H1 (cell line): ENCODE data around the gene MAP2K5. TPM values are rescaled to one million over a fixed set of nuclear protein-coding genes. Genes with fewer than 3 reads are reported as not detected.

Experiments
- CTCF ChIA-PET: fragments of 300-600 bp; sonication (Branson Sonifier 250); formaldehyde crosslinking; loops from one replicate; lab custom pipeline; 2021; ENCODE audit not compliant: partially characterized antibody; lab: Charles Lee
- POLR2A ChIA-PET: fragments of 300-600 bp; sonication (Branson Sonifier 250); formaldehyde crosslinking; loops from one replicate; lab custom pipeline; 2021; ENCODE audit warnings: inconsistent platforms; ENCODE audit not compliant: partially characterized antibody; lab: Charles Lee
- DNase-seq, 2 experiments: peaks; one replicate each; pipeline versions ENCODE4 v3.0.0 to v3.0.0-alpha.2; 2010 to 2022; ENCODE audit warnings: low spot score in 2 of 2, low read depth in 1 of 2, mixed read lengths in 1 of 2
- FAIRE-seq: peaks from 2 replicates; lab custom pipeline; 2011; peaks lifted over from hg19 to GRCh38; lab: Jason Lieb, UNC
- H2AFZ ChIP-seq: 2 replicates; pipeline ENCODE4 v1.8.1; 2012; ENCODE audit warnings: low read length, inconsistent platforms
- H2AK5ac ChIP-seq: 2 replicates; pipeline ENCODE4 v1.6.1; 2013; ENCODE audit warnings: low read depth, low read length
- H2BK120ac ChIP-seq: replicated peaks from 2 replicates; pipeline ENCODE3; 2013; ENCODE audit warnings: low read depth, low read length, inconsistent platforms
- H2BK12ac ChIP-seq: 2 replicates; pipeline ENCODE4 v1.6.1; 2013; ENCODE audit warnings: low read depth, low read length
- H2BK15ac ChIP-seq: 2 replicates; pipeline ENCODE4 v1.6.1; 2013; ENCODE audit warnings: low read length
- H2BK20ac ChIP-seq: 2 replicates; pipeline ENCODE4 v1.6.1; 2013; ENCODE audit warnings: low read length
- H2BK5ac ChIP-seq: 2 replicates; pipeline ENCODE4 v1.6.1; 2013; ENCODE audit warnings: low read depth, low read length
- H3K14ac ChIP-seq: 2 replicates; pipeline ENCODE4 v1.6.1; 2013; ENCODE audit warnings: inconsistent platforms; ENCODE audit not compliant: insufficient read length
- H3K18ac ChIP-seq: 2 replicates; pipeline ENCODE4 v1.6.1; 2013; ENCODE audit warnings: low read length; ENCODE audit errors: extremely low read depth
- H3K23ac ChIP-seq: 2 replicates; pipeline ENCODE4 v1.6.1; 2013; ENCODE audit warnings: inconsistent platforms; ENCODE audit not compliant: insufficient read length
- H3K23me2 ChIP-seq: 2 replicates; pipeline ENCODE4 v1.6.1; 2013; ENCODE audit warnings: low read depth, low read length
- H3K27ac ChIP-seq: 2 replicates; pipeline ENCODE4 v1.6.1; 2011; ENCODE audit warnings: low read depth, low read length, inconsistent platforms
- H3K27me3 ChIP-seq, 4 experiments: replicated peaks in 1 of 4; 1 replicate in 1 of 4; 2 replicates in 3 of 4; pipeline versions ENCODE4 v1.6.1 to v1.8.1; 2011 to 2013; ENCODE audit warnings: low read length in 3 of 4, mild to moderate bottlenecking in 3 of 4, inconsistent platforms in 2 of 4, mixed read lengths in 2 of 4, moderate library complexity in 1 of 4; ENCODE audit not compliant: control insufficient read depth in 3 of 4, insufficient read depth in 3 of 4; ENCODE audit errors: extremely low read depth in 1 of 4
- H3K36me3 ChIP-seq, 4 experiments: 2 replicates each; pipeline versions ENCODE4 v1.6.1 to v1.8.1; 2011 to 2013; ENCODE audit warnings: mild to moderate bottlenecking in 4 of 4, low read length in 3 of 4, moderate library complexity in 2 of 4, control low read depth in 1 of 4, inconsistent platforms in 1 of 4; ENCODE audit not compliant: insufficient read depth in 4 of 4, control insufficient read depth in 2 of 4
- H3K4ac ChIP-seq: replicated peaks from 2 replicates; pipeline ENCODE3; 2013; ENCODE audit warnings: low read length, low read depth, mixed read lengths, inconsistent platforms; ENCODE audit not compliant: insufficient read length
- H3K4me1 ChIP-seq, 4 experiments: replicated peaks in 1 of 4; 1 replicate in 1 of 4; 2 replicates in 3 of 4; pipeline versions ENCODE4 v1.6.1 to v1.8.1; 2011 to 2013; ENCODE audit warnings: low read length in 3 of 4, inconsistent platforms in 2 of 4, mixed read lengths in 1 of 4; ENCODE audit not compliant: insufficient read depth in 4 of 4, control insufficient read depth in 3 of 4
- H3K4me2 ChIP-seq, 2 experiments: 2 replicates each; pipeline versions ENCODE4 v1.6.1 to v1.8.1; 2011 to 2013; ENCODE audit warnings: low read depth in 2 of 2, low read length in 2 of 2, control low read depth in 1 of 2, inconsistent platforms in 1 of 2, mild to moderate bottlenecking in 1 of 2; ENCODE audit not compliant: insufficient read depth in 1 of 2
- H3K4me3 ChIP-seq, 4 experiments: fragments of 200-600, 300-600 bp in 1 of 4; sonication (generic), shearing (Covaris generic), sonication (Bioruptor Twin) in 1 of 4; 2 replicates each; pipeline versions ENCODE4 v1.5.1 to v1.8.1; 2011 to 2016; ENCODE audit warnings: low read length in 4 of 4, low read depth in 3 of 4, control low read depth in 2 of 4, inconsistent platforms in 2 of 4, mild to moderate bottlenecking in 2 of 4, mixed read lengths in 1 of 4, moderate library complexity in 1 of 4; ENCODE audit not compliant: insufficient read depth in 2 of 4; ENCODE audit errors: extremely low read depth in 1 of 4
- H3K56ac ChIP-seq: replicated peaks from 2 replicates; pipeline ENCODE3; 2013; ENCODE audit warnings: low read depth, mild to moderate bottlenecking, mixed read lengths, low read length, inconsistent platforms; ENCODE audit not compliant: insufficient read length
- H3K79me1 ChIP-seq: 2 replicates; pipeline ENCODE4 v1.6.1; 2013; ENCODE audit warnings: low read depth, low read length, control low read depth
- H3K79me2 ChIP-seq, 2 experiments: 2 replicates each; pipeline versions ENCODE4 v1.6.1 to v1.8.1; 2012 to 2013; ENCODE audit warnings: low read length in 2 of 2, mild to moderate bottlenecking in 2 of 2, inconsistent platforms in 1 of 2; ENCODE audit not compliant: insufficient read depth in 2 of 2, control insufficient read depth in 1 of 2
- H3K9ac ChIP-seq, 4 experiments: replicated peaks in 1 of 4; 1 replicate in 1 of 4; 2 replicates in 3 of 4; pipeline versions ENCODE4 v1.6.1 to v1.8.1; 2011 to 2013; ENCODE audit warnings: low read depth in 3 of 4, low read length in 3 of 4, control low read depth in 2 of 4, mild to moderate bottlenecking in 2 of 4, moderate library complexity in 2 of 4, inconsistent platforms in 1 of 4; ENCODE audit errors: extremely low read depth in 1 of 4
- H3K9me3 ChIP-seq, 2 experiments: 2 replicates each; pipeline versions ENCODE4 v1.6.1 to v1.8.1; 2012 to 2013; ENCODE audit warnings: mild to moderate bottlenecking in 2 of 2, moderate library complexity in 2 of 2, control low read depth in 1 of 2, inconsistent platforms in 1 of 2, low read depth in 1 of 2, low read length in 1 of 2, mixed read lengths in 1 of 2; ENCODE audit not compliant: insufficient read depth in 2 of 2
- H4K20me1 ChIP-seq, 2 experiments: replicated peaks in 1 of 2; 2 replicates each; pipeline versions ENCODE3 to v1.8.1; 2011 to 2013; ENCODE audit warnings: inconsistent platforms in 2 of 2, low read length in 2 of 2, mild to moderate bottlenecking in 1 of 2; ENCODE audit not compliant: insufficient read depth in 2 of 2, control insufficient read depth in 1 of 2
- H4K5ac ChIP-seq: 2 replicates; pipeline ENCODE4 v1.6.1; 2013; ENCODE audit warnings: low read length, low read depth, mixed read lengths, inconsistent platforms; ENCODE audit not compliant: insufficient read length
- H4K8ac ChIP-seq: 2 replicates; pipeline ENCODE4 v1.8.0; 2013; ENCODE audit warnings: mild to moderate bottlenecking, moderate library complexity, low read length, inconsistent platforms; ENCODE audit not compliant: insufficient read depth; ENCODE audit errors: extremely low read depth
- H4K91ac ChIP-seq: replicated peaks from 2 replicates; pipeline ENCODE3; 2013; ENCODE audit warnings: low read length, mixed read lengths, inconsistent platforms; ENCODE audit not compliant: insufficient read length
- CEBPB ChIP-seq: IDR thresholded peaks from 2 replicates; pipeline ENCODE4 v1.6.1; 2012; ENCODE audit warnings: low read depth, low read length
- JUND ChIP-seq: IDR thresholded peaks from 2 replicates; pipeline ENCODE4 v1.6.1; 2011; ENCODE audit warnings: mild to moderate bottlenecking, improper control_type of control experiment, low read length
- NANOG ChIP-seq: IDR thresholded peaks from 2 replicates; pipeline ENCODE4 v1.6.1; 2011; ENCODE audit warnings: low read length, low read depth, mild to moderate bottlenecking, inconsistent platforms; ENCODE audit not compliant: insufficient read depth, poor library complexity, severe bottlenecking
- RBBP5 ChIP-seq: IDR thresholded peaks from 2 replicates; pipeline ENCODE4 v1.7.1; 2012; ENCODE audit warnings: low read depth, mild to moderate bottlenecking, inconsistent platforms, low read length, moderate library complexity, borderline replicate concordance
- ZNF274 ChIP-seq: IDR thresholded peaks from 2 replicates; pipeline ENCODE4 v1.7.0; 2012; ENCODE audit warnings: low read length, borderline replicate concordance; ENCODE audit errors: extremely low read depth
- WGBS, 2 experiments: shearing (Covaris generic) in 1 of 2; methylation state at CpG; one replicate each; pipeline versions ENCODE4 v1.1.6 to v1.1.7; 2013 to 2015; ENCODE audit warnings: low lambda C conversion rate in 2 of 2, mixed read lengths in 2 of 2, inconsistent platforms in 1 of 2, low coverage in 1 of 2, missing lambda C conversion rate in 1 of 2; ENCODE audit not compliant: insufficient replicate concordance in 2 of 2, insufficient coverage in 1 of 2, insufficient read length in 1 of 2; ENCODE audit errors: extremely low coverage in 1 of 2, missing lambda C conversion rate in 1 of 2; 5-methylcytosine and 5-hydroxymethylcytosine counted together
- polyA plus RNA-seq, 7 experiments: library from polyadenylated mRNA; depleted of rRNA in 3 of 7; stranded (reverse) in 5 of 7; unstranded in 2 of 7; fragments of >200 nt in 5 of 7; fragments of 200-250 nt in 2 of 7; gene quantifications; 1 replicate in 5 of 7; 2 replicates in 1 of 7; 4 replicates in 1 of 7; pipeline versions ENCODE4 v1.2.1 to v1.2.3, GENCODE V29; 2011 to 2013; ENCODE audit warnings: missing spikeins in 2 of 7, mixed read lengths in 2 of 7
- total RNA-seq: library from RNA; stranded (reverse); fragmentation: NEBNext Ultra II Directional; extraction: Animal tissue kit (Norgen Biotek cat#: 25700); gene quantifications from 2 replicates; pipeline ENCODE4 v1.2.1, GENCODE V29; 2021

The MAP2K5 gene
- total and polyA plus RNA-seq, 2 of the 8 experiments (the other 6 are each of a cell fraction or from before 2014, with no cell fraction given), result 4.4 to 15.8 TPM

DNA sequence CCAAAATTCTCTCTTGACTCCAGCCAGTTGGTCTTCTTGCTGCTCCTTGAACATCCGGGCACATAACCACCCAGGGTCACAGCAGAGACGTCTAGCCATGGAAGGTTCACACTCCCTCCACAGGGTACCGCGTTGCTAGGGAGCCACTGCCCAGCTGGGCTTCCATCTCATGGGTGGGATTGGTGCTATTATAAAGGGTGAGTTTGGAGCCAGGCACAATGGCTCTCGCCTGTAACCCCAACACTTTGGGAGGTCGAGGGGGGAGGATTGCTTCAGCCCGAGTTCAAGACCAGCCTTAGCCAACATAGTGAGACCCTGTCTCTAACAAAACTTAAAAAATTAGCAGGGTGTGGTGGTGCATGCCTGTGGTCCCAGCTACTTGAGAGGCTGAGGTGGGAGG is 265.3 kb downstream of the MAP2K5 start:
- ChIA-PET POLR2A (no interaction called here), CTCF (interaction anchor here (0.6 to 1.2 kb wide), 3 partner anchors 33 to 350 kb away, joined by 3 read pairs; no protein-coding TSS in a partner anchor)
- Histone ChIP-seq H2BK120ac (no peak overlapping the region), H2BK20ac (no peak overlapping the region), H2BK12ac (no peak overlapping the region), H3K9ac (no peak overlapping the region), H3K27ac (no peak overlapping the region), H3K23me2 (no peaks in the 10 kb centered on the region), H3K4me3 (no peak overlapping the region), H3K79me2 (no peaks in the 10 kb centered on the region), H3K79me1 (no peaks in the 10 kb centered on the region), H4K91ac (no peak overlapping the region), H2BK15ac (no peak overlapping the region), H3K27me3 (no peaks in the 10 kb centered on the region; a peak in 2 of 7 replicates), H2AK5ac (no peak overlapping the region), H3K4me2 (no peak overlapping the region), H2BK5ac (no peak overlapping the region), H3K18ac (no peak overlapping the region), H3K4me1 (peaks cover 0 to 33% (median 21%) of the 10 kb centered on the region in 4 experiments; a peak in 6 of 7 replicates), H3K9me3 (no peaks in the 10 kb centered on the region), H3K56ac (no peak overlapping the region), H2AFZ (no peak overlapping the region), H3K23ac (no peak overlapping the region), H4K8ac (no peak overlapping the region; the same call in 1 of the 2 replicates), H4K20me1 (no peaks in the 10 kb centered on the region), H3K4ac (no peak overlapping the region), H4K5ac (no peak overlapping the region), H3K36me3 (no peaks in the 10 kb centered on the region), H3K14ac (no peak overlapping the region)
- no peak for FAIRE-seq
- WGBS, 2 experiments, result 84% methylated on average over 7 of the region's 7 CpGs; no CpG with 5 or more reads in 1 of the 2 experiments
- TF ChIP-seq RBBP5 (no peak), ZNF274 (no peak), CEBPB (no peak), JUND (no peak), NANOG (no peak)
- peak in 1 of 2 experiments; percentile 10 for DNase-seq
